Nephron (organoid): ENCODE measurements around the gene GPR176.

ENCODE experiments used
- H3K27ac Mint-ChIP-seq, 3 experiments: 2 replicates each; pipeline ENCODE4 v1.8.0; 2020; ENCODE audit warnings: mixed read lengths in 3 of 3, mild to moderate bottlenecking in 2 of 3, moderate library complexity in 1 of 3
- H3K27me3 Mint-ChIP-seq: 2 replicates; pipeline ENCODE4 v1.8.0; 2021; ENCODE audit warnings: low read depth, mild to moderate bottlenecking, moderate library complexity, mixed read lengths
- H3K36me3 Mint-ChIP-seq: 2 replicates; pipeline ENCODE4 v1.8.0; 2020; ENCODE audit warnings: low read depth, mixed read lengths
- H3K4me1 Mint-ChIP-seq: 2 replicates; pipeline ENCODE4 v1.8.0; 2020; ENCODE audit warnings: mixed read lengths
- H3K4me3 Mint-ChIP-seq, 3 experiments: 2 replicates each; pipeline ENCODE4 v1.8.0; 2020; ENCODE audit warnings: mild to moderate bottlenecking in 3 of 3, mixed read lengths in 3 of 3, moderate library complexity in 2 of 3
- H3K9me3 Mint-ChIP-seq: 2 replicates; pipeline ENCODE4 v1.8.0; 2020; ENCODE audit warnings: mixed read lengths
- CTCF ChIP-seq, 3 experiments: fragments of 200-600 bp; sonication (generic); IDR thresholded peaks; one replicate each; pipeline ENCODE4 v1.5.0; 2021; ENCODE audit warnings: antibody characterized with exemption in 3 of 3; ENCODE audit not compliant: unreplicated experiment in 3 of 3

GPR176 gene

GRCh38 chr15:39868396-39868795, 51.7 kb downstream of the GPR176 start:
- TF ChIP-seq CTCF (IDR thresholded peaks at IDR 0.05; ENCODE audit: unreplicated experiment in 3 of 3) = no peak
- Mint-ChIP-seq H3K27me3 (no peaks in the 10 kb centered on the region), H3K4me3 (no peak overlapping the region), H3K36me3 (no peaks in the 10 kb centered on the region), H3K4me1 (peaks cover 13% of the 10 kb centered on the region), H3K9me3 (no peaks in the 10 kb centered on the region), H3K27ac (no peak overlapping the region)

GRCh38 chr15:39864116-39864515, 56.0 kb downstream of the GPR176 start:
- H3K27ac Mint-ChIP-seq = no peak overlapping the region
- H3K9me3 Mint-ChIP-seq = peaks cover 3% of the 10 kb centered on the region
- no peaks in the 10 kb centered on the region for H3K4me1 Mint-ChIP-seq
- no peak for TF ChIP-seq CTCF (IDR thresholded peaks at IDR 0.05; ENCODE audit: unreplicated experiment in 3 of 3)
- H3K27me3 Mint-ChIP-seq = no peaks in the 10 kb centered on the region
- H3K4me3 Mint-ChIP-seq = no peak overlapping the region
- H3K36me3 Mint-ChIP-seq = no peaks in the 10 kb centered on the region

- no peak overlapping the region for H3K4me3 Mint-ChIP-seq
- H3K27ac Mint-ChIP-seq = no peak overlapping the region
- no peak for TF ChIP-seq CTCF (IDR thresholded peaks at IDR 0.05; ENCODE audit: unreplicated experiment in 3 of 3)
- no peaks in the 10 kb centered on the region for H3K36me3 Mint-ChIP-seq
- H3K4me1 Mint-ChIP-seq = no peaks in the 10 kb centered on the region
- peaks cover 3% of the 10 kb centered on the region for H3K9me3 Mint-ChIP-seq
- no peaks in the 10 kb centered on the region for H3K27me3 Mint-ChIP-seq
Measured at GRCh38 chr15:39860871-39861270, 59.2 kb downstream of the GPR176 start.

- no peak overlapping the region for H3K27ac Mint-ChIP-seq
- H3K4me3 Mint-ChIP-seq = no peak overlapping the region
- H3K36me3 Mint-ChIP-seq = no peaks in the 10 kb centered on the region
- TF ChIP-seq CTCF (IDR thresholded peaks at IDR 0.05; ENCODE audit: unreplicated experiment in 3 of 3) = no peak
- H3K27me3 Mint-ChIP-seq = no peaks in the 10 kb centered on the region
- H3K9me3 Mint-ChIP-seq = peaks cover 3% of the 10 kb centered on the region
- no peaks in the 10 kb centered on the region for H3K4me1 Mint-ChIP-seq
Measured at GRCh38 chr15:39860200-39860599, 59.9 kb downstream of the GPR176 start.

GRCh38 chr15:39859636-39860035, 60.4 kb downstream of the GPR176 start:
- H3K9me3 Mint-ChIP-seq = peaks cover 3% of the 10 kb centered on the region

More at GRCh38 chr15:39859636-39860035, 60.4 kb downstream of the GPR176 start:
- Mint-ChIP-seq H3K36me3 (no peaks in the 10 kb centered on the region), H3K27me3 (no peaks in the 10 kb centered on the region), H3K4me1 (no peaks in the 10 kb centered on the region), H3K27ac (no peak overlapping the region), H3K4me3 (no peak overlapping the region)
- no peak for TF ChIP-seq CTCF (IDR thresholded peaks at IDR 0.05; ENCODE audit: unreplicated experiment in 3 of 3)
